ENCODE measurements around the gene TMEM45B.
"Not testable (repeated sequence)": the region's sequence is repeated elsewhere in the genome, so short reads cannot be mapped to it uniquely, and the experiment has no call there.

TMEM45B gene

DNA sequence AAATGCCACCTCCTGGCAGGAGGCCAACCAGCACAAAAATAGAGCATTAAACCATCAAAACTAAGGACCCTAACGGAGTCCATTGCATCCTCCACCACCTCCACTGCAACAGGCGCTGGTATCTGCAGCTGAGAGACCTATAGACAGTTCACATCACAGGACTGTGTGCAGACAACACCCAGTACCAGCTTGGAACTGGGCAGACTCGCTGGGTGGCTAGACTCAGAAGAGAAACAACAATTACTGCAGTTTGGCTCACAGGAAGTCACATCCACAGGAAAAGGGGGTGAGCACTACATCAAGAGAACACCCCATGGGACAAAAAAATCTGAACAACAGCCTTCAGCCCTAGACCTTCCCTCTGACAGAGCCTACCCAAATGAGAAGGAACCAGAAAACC lies 11.6 kb upstream of the TMEM45B start:
- TF ChIP-seq, protein P1, sequence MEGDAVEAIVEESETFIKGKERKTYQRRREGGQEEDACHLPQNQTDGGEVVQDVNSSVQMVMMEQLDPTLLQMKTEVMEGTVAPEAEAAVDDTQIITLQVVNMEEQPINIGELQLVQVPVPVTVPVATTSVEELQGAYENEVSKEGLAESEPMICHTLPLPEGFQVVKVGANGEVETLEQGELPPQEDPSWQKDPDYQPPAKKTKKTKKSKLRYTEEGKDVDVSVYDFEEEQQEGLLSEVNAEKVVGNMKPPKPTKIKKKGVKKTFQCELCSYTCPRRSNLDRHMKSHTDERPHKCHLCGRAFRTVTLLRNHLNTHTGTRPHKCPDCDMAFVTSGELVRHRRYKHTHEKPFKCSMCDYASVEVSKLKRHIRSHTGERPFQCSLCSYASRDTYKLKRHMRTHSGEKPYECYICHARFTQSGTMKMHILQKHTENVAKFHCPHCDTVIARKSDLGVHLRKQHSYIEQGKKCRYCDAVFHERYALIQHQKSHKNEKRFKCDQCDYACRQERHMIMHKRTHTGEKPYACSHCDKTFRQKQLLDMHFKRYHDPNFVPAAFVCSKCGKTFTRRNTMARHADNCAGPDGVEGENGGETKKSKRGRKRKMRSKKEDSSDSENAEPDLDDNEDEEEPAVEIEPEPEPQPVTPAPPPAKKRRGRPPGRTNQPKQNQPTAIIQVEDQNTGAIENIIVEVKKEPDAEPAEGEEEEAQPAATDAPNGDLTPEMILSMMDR (IDR thresholded peaks at IDR 0.05; ENCODE audit: control insufficient read depth, extremely low read depth, insufficient read depth) = no peak
- no peak for DNase-seq (ENCODE audit: low read depth)
- H3K4me3 ChIP-seq (ENCODE audit: low read depth, low read length) = no peak overlapping the region

DNA sequence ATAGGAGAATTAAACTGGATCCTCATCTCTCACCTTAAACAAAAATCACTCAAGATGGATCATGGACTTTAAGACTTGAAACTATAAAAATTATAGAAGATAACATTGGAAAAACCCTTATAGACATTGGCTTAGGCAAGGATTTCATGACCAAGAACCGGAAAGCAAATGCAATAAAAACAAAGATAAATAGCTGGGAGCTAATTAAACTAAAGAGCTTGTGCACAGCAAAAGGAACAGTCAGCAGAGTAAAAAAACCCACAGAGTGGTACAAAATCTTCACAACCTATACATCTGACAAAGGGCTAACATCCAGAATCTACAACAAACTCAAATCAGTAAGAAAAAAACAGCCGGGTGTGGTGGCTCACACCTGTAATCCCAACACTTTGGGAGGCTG lies 7.4 kb upstream of the TMEM45B start:
- peak; percentile 75 for DNase-seq (ENCODE audit: low read depth)
- H3K4me3 ChIP-seq (ENCODE audit: low read depth, low read length) = not testable (repeated sequence)

DNA sequence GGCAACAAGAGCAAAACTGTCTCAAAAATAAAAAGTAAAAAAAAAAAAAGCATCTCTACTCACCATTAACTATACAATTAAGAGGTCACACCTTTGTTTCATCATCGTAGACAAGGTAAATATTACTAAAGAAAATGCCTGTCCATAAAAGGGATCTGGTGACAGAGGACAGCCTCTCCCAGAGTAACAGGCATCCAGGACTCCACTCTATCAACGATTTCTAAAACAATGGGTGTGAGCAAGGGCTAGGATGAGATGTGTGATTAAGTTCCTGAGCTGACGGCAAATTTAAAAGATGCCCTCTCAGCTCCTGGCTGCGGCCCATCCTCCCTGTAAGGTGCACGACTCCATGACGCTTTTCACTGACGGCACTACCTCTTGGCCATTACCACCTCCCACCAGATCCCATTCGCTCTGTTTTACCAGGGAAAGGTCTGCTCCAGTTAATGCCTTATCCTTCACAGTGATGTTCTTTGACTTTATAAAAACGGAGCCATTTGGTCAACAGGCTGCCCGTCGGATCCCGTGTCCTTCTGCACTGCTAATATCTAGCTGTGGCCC lies 2.3 kb upstream of the TMEM45B start:
- DNase-seq (ENCODE audit: low read depth) = no peak
- no peak overlapping the region for H3K4me3 ChIP-seq (ENCODE audit: low read depth, low read length)
- TF ChIP-seq, protein P1 (IDR thresholded peaks at IDR 0.05; ENCODE audit: control insufficient read depth, extremely low read depth, insufficient read depth) = no peak

DNA sequence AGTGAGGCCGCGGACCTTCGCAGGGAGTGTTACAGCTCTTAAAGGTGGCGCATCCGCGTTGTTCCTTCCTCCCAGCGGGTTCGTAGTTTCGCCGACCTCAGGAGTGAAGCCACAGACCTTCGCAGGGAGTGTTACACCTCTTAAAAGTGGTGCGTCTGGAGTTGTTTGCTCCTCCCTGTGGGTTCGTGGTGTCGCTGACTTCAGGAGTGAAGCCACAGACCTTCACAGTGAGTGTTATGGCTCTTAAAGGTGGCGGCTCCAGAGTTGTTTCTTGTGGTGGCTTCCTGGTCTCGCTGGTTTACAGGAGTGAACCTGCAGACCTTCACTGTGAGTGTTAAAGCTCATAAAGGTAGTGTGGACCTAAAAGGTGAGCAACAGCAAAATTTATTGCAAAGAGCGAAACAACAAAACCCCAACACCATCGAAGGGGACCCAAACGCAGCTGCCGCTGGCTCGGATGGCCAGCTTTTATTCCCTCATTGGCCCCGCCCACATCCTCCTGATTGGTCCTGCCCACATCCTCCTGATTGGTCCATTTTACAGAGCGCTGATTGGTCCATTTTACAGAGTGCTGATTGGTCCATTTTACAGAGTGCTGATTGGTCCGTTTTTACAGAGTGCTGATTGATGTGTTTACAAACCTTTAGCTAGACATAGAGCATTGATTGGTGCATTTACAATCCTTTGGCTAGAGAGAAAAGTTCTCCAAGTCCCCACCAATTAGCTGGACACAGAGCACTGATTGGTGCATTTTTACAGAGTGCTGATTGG lies 1.2 kb upstream of the TMEM45B start:
- no peak overlapping the region for H3K4me3 ChIP-seq (ENCODE audit: low read depth, low read length)
- TF ChIP-seq, protein P1 (IDR thresholded peaks at IDR 0.05; ENCODE audit: control insufficient read depth, extremely low read depth, insufficient read depth) = no peak
- DNase-seq (ENCODE audit: low read depth) = no peak

DNA sequence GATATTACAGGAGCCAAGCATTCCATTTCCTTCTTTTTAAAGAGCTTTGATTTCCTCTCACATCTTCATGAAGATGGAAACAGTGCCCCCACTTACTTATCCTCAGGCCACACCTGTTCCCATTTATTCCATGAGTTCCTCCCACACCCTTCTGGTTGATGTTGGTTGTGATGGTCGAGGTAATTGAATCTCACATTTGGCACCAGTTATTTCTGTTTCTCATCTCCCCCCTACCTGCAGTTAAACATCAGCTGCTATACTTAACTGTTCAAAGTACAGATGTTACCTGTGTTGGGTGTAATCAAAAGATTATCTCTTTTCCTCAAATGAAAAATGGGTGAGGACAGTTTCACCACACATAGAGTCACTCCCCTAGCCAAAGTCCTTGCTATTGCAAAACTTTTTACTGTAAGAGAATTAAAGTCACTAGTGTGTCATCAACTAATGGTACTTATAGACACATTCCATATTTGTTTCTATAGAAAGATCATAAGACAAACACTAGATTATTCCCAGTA lies 1.9 kb downstream of the TMEM45B start:
- TF ChIP-seq, protein P1 (IDR thresholded peaks at IDR 0.05; ENCODE audit: control insufficient read depth, extremely low read depth, insufficient read depth) = no peak
- no peak overlapping the region for H3K4me3 ChIP-seq (ENCODE audit: low read depth, low read length)
- DNase-seq (ENCODE audit: low read depth) = no peak

DNA sequence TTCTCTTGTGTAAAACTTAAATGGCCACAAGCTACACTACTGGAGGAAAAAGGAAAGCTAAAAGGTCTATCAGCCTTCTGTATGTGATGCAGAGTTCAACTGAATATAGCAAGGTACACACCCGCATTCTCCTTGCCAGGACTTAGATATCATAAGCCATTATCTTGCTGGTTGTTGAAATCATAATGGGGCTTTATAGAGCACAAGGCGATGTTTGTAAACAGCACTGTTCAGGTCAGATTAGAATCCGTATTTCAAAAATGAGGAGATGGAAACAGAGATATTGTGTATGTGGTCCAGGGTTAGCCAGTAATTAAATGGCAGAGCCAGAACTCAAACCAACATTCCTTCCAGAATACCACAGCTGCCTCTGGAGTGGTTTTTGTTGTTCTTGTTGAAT lies 2.6 kb downstream of the TMEM45B start:
- DNase-seq (ENCODE audit: low read depth) = peak; percentile 38
- H3K4me3 ChIP-seq (ENCODE audit: low read depth, low read length) = not testable (repeated sequence)

DNA sequence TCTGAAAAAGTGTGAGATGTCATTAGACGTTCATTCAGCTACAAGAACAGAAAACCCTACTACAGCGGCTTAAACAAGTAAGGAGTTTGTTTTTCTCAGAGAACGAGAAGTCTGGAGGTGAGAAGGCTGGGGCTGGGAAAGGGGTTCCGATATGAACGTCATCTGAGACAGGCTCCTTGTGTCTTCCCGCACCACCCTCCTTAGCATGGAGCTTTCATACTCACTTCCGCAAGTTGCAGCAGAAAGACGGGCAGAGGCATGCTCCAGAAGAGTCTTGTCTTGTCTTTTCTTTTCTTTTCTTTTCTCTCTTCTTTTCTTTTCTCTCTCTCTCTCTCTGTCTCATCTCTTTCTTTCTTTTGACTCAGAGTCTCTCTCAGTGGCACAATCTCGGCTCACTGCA lies 3.6 kb downstream of the TMEM45B start:
- DNase-seq (ENCODE audit: low read depth) = no peak
- H3K4me3 ChIP-seq (ENCODE audit: low read depth, low read length) = no peak overlapping the region
- TF ChIP-seq, protein P1 (IDR thresholded peaks at IDR 0.05; ENCODE audit: control insufficient read depth, extremely low read depth, insufficient read depth) = no peak

DNA sequence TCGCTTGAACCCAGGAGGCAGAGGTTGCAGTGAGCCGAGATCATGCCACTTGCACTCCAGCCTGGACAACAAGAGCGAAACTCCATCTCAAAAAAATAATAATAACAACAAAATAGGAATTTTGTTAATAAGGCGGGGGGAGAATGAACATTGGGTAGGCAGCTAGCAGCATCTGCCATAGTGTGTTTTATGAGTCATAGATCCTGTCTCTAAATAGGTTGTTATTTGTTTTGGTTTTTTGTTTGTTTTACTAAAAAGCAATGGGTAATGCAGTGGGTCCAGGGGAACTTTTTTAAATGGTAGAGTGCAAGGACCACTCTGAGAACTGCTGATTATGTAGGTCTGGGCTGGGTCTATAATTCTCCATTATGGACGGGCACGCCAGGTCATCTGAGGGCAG lies 4.6 kb downstream of the TMEM45B start:
- not testable (repeated sequence) for DNase-seq (ENCODE audit: low read depth); H3K4me3 ChIP-seq (ENCODE audit: low read depth, low read length)

DNA sequence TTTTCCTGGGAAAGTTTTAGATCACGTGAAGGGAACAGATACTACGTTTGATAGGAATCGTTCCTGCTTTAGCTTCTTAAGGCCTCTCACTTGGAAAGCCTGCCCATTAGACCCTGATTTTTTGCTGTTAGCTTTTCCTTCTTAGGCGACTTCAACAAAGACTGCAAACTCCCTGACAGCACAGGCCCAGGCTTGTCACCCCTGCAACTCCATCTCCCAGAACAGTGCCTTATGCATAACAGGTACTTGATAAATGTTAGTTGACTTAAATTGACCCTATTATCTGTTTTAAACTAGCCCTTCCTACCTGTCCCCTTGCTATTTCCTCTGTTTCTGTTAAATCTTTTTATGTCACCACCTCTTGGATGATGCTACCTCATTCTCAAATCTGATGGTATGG lies 7.6 kb downstream of the TMEM45B start:
- not testable (repeated sequence) for DNase-seq (ENCODE audit: low read depth)

DNA sequence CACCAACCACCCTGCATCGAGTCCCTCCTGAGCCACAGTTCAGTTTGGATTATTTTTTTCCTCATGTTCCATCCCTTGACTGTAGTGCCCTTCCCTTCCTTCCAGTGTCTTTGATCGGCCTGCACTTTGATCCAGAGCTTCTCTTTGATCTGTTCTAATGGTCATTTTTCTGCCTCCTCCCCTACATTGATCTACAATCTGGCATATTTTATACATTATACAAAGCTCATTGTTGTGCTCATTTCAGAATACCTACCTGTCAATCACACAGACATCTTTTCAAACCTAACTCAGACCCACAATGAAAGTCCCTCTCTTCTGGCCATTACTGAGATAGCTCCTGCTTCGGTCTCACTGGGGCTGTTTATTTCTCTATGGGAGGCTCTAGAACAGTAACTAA lies 8.2 kb downstream of the TMEM45B start:
- DNase-seq (ENCODE audit: low read depth); H3K4me3 ChIP-seq (ENCODE audit: low read depth, low read length): not testable (repeated sequence)

More for the DNA sequence above, 7.6 kb downstream of the TMEM45B start:
- not testable (repeated sequence) for H3K4me3 ChIP-seq (ENCODE audit: low read depth, low read length)

Measured in LNCaP clone FGC (cell line).